Stimulated activated CD8-positive, alpha-beta memory T cell treated with anti-CD3 and anti-CD28 coated beads, Interleukin-2, amount 100 ng/mL, for 1 hour (primary cell): ENCODE results near the gene CYB5B.

Source experiments
- DNase-seq, 2 donors: peaks; one replicate each; pipeline ENCODE4 v3.0.0-alpha.2; 2020; ENCODE audit warnings: low read depth in 2 of 2

The CYB5B gene

GRCh38 chr16:69485816-69486215 is 61.4 kb downstream of the CYB5B start:
- DNase-seq, result no peak

GRCh38 chr16:69486272-69486671 is 61.9 kb downstream of the CYB5B start:
- no peak for DNase-seq

GRCh38 chr16:69486724-69487123 is 62.3 kb downstream of the CYB5B start:
- DNase-seq, result no peak

GRCh38 chr16:69490707-69491324 is 66.4 kb downstream of the CYB5B start:
- DNase-seq, result no peak

GRCh38 chr16:69494991-69495392 is 70.6 kb downstream of the CYB5B start:
- DNase-seq, result peak in 1 of 2 donors; percentile 3

GRCh38 chr16:69495821-69496220 is 71.4 kb downstream of the CYB5B start:
- no peak for DNase-seq

GRCh38 chr16:69496376-69496775 is 72.0 kb downstream of the CYB5B start:
- no peak for DNase-seq

- no peak for DNase-seq
These were observed 72.5 kb downstream of the CYB5B start for GRCh38 chr16:69496896-69497295.

GRCh38 chr16:69497876-69498596 is 73.6 kb downstream of the CYB5B start:
- no peak for DNase-seq

- DNase-seq, result no peak
These were observed 74.5 kb downstream of the CYB5B start for GRCh38 chr16:69498926-69499325.

GRCh38 chr16:69499541-69500230 is 75.3 kb downstream of the CYB5B start:
- no peak for DNase-seq

GRCh38 chr16:69500496-69500895 is 76.1 kb downstream of the CYB5B start:
- DNase-seq, result no peak

GRCh38 chr16:69501956-69502745 is 77.7 kb downstream of the CYB5B start:
- no peak for DNase-seq

GRCh38 chr16:69503244-69503643 is 78.8 kb downstream of the CYB5B start:
- no peak for DNase-seq

- DNase-seq, result no peak
These were observed 83.8 kb downstream of the CYB5B start for GRCh38 chr16:69508033-69508755.

- no peak for DNase-seq
These were observed 84.7 kb downstream of the CYB5B start for GRCh38 chr16:69509125-69509524.

- DNase-seq, result no peak
These were observed 87.2 kb downstream of the CYB5B start for GRCh38 chr16:69511651-69512050.

- DNase-seq, result no peak
These were observed 89.0 kb downstream of the CYB5B start for GRCh38 chr16:69513180-69513966.

- no peak for DNase-seq
These were observed 89.9 kb downstream of the CYB5B start for GRCh38 chr16:69514356-69514755.
